K562 (cell line): Measurements from ENCODE around the gene G6PC3. TPM values are rescaled to one million over a fixed set of nuclear protein-coding genes. Genes with fewer than 3 reads are reported as not detected.

ENCODE experiments used
- CHD1 ChIP-seq: fragments of 200-600 bp; sonication (generic); IDR thresholded peaks from one replicate; pipeline ENCODE4 v1.6.1; 2012; ENCODE audit warnings: mild to moderate bottlenecking, moderate library complexity, low read length, inconsistent platforms
- DNMT1 ChIP-seq: fragments of 450-650 bp; IDR thresholded peaks from 2 replicates; pipeline ENCODE4 v1.6.1; 2016; ENCODE audit warnings: antibody characterized with exemption, mild to moderate bottlenecking
- EWSR1 ChIP-seq: fragments of 450-650 bp; IDR thresholded peaks from 2 replicates; pipeline ENCODE4 v1.6.1; 2018; ENCODE audit warnings: borderline replicate concordance, mild to moderate bottlenecking, low read depth, moderate library complexity; ENCODE audit not compliant: partially characterized antibody
- HIVEP1 ChIP-seq: fragments of 250-450 bp; sonication (Bioruptor Pico); IDR thresholded peaks from 2 replicates; pipeline ENCODE4 v1.4.0; 2020; ENCODE audit warnings: mild to moderate bottlenecking
- HMG20A ChIP-seq: fragments of 450-650 bp; formaldehyde crosslinking; conservative IDR thresholded peaks from 2 replicates; pipeline ENCODE4 v1.4.0; 2020; ENCODE audit warnings: mild to moderate bottlenecking, mixed read lengths
- HMG20B ChIP-seq: fragments of 250-450 bp; sonication (Bioruptor Pico); IDR thresholded peaks from 2 replicates; pipeline ENCODE4 v1.5.0; 2021; ENCODE audit warnings: mild to moderate bottlenecking
- JUND ChIP-seq, 2 experiments: IDR thresholded peaks; 2 replicates in 1 of 2; 3 replicates in 1 of 2; pipeline ENCODE4 v1.6.1; 2011; ENCODE audit warnings: borderline replicate concordance in 2 of 2, low read depth in 2 of 2, low read length in 2 of 2, improper control_type of control experiment in 1 of 2, missing biosample characterization in 1 of 2, missing genetic modification characterization in 1 of 2, missing genetic modification reagents in 1 of 2
- KLF1 ChIP-seq: fragments of 450-650 bp; IDR thresholded peaks from 2 replicates; pipeline ENCODE4 v1.6.1; 2016; ENCODE audit warnings: missing genetic modification characterization, missing compliant biosample characterization
- L3MBTL2 ChIP-seq: fragments of 450-650 bp; IDR thresholded peaks from 2 replicates; pipeline ENCODE4 v1.6.1; 2016; ENCODE audit warnings: mild to moderate bottlenecking, moderate library complexity
- MTF1 ChIP-seq: fragments of 250-450 bp; sonication (Bioruptor Pico); IDR thresholded peaks from 2 replicates; pipeline ENCODE4 v1.9.0; 2021; ENCODE audit warnings: moderate library complexity, mild to moderate bottlenecking, inconsistent platforms, borderline replicate concordance
- NBN ChIP-seq: fragments of 450-650 bp; IDR thresholded peaks from 2 replicates; pipeline ENCODE4 v1.6.1; 2016; ENCODE audit warnings: low read depth, mild to moderate bottlenecking
- NFATC3 ChIP-seq: fragments of 450-650 bp; IDR thresholded peaks from 2 replicates; pipeline ENCODE4 v1.6.1; 2017; ENCODE audit warnings: mild to moderate bottlenecking
- RERE ChIP-seq: sonication (generic); formaldehyde crosslinking; IDR thresholded peaks from 2 replicates; pipeline ENCODE4 v1.8.0; 2023; ENCODE audit warnings: missing genetic modification reagents, mild to moderate bottlenecking, borderline replicate concordance
- RNF2 ChIP-seq: sonication (generic); IDR thresholded peaks from 2 replicates; pipeline ENCODE4 v1.6.1; 2016
- SREBF1 ChIP-seq: fragments of 150-350 bp; IDR thresholded peaks from 2 replicates; pipeline ENCODE4 v1.6.1; 2014; ENCODE audit warnings: antibody characterized with exemption, low read depth, low read length, borderline replicate concordance
- ZC3H8 ChIP-seq: fragments of 450-650 bp; IDR thresholded peaks from 2 replicates; pipeline ENCODE4 v1.6.1; 2017
- ZNF174 ChIP-seq: fragments of 250-450 bp; sonication (Bioruptor Pico); IDR thresholded peaks from 2 replicates; pipeline ENCODE4 v1.4.0; 2020; ENCODE audit warnings: mild to moderate bottlenecking
- ZNF512 ChIP-seq: IDR thresholded peaks from 2 replicates; pipeline ENCODE4 v1.6.1; 2016; ENCODE audit warnings: missing genetic modification characterization, missing compliant biosample characterization
- ZNF695 ChIP-seq: fragments of 450-650 bp; formaldehyde crosslinking; IDR thresholded peaks from 2 replicates; pipeline ENCODE4 v1.4.0; 2020; ENCODE audit warnings: mild to moderate bottlenecking, moderate library complexity
- ZNF766 ChIP-seq: fragments of 200-800 bp; sonication (Bioruptor generic); conservative IDR thresholded peaks from 2 replicates; pipeline ENCODE4 v1.6.1; 2016; ENCODE audit warnings: missing genetic modification characterization, missing compliant biosample characterization
- ZSCAN32 ChIP-seq: fragments of 450-650 bp; formaldehyde crosslinking; IDR thresholded peaks from 2 replicates; pipeline ENCODE4 v1.4.0; 2020; ENCODE audit warnings: mild to moderate bottlenecking, moderate library complexity
- polyA plus RNA-seq, 8 experiments: library from polyadenylated mRNA; depleted of rRNA in 4 of 8; stranded (reverse) in 5 of 8; unstranded in 3 of 8; fragments of >200 nt; fragmentation: Nextera tagmentation in 2 of 8; fragmentation: Illumina TruSeq in 1 of 8; extraction: Ambion mirVana in 2 of 8; extraction: Trizol in 1 of 8; gene quantifications; 2 replicates each; pipeline versions ENCODE4 v1.2.1 to v1.2.3, GENCODE V29; 2011 to 2014; ENCODE audit warnings: inconsistent platforms in 1 of 8, missing spikeins in 1 of 8
- total RNA-seq, 7 experiments: library from RNA; depleted of rRNA in 6 of 7; stranded (reverse); fragments of >200 nt in 6 of 7; fragmentation: Illumina TruSeq in 2 of 7; extraction: Trizol in 2 of 7; gene quantifications; 2 replicates each; pipeline versions ENCODE4 v1.2.1 to v1.2.3, GENCODE V29; 2011 to 2021; ENCODE audit warnings: low replicate concordance in 1 of 7

Gene G6PC3
- total and polyA plus RNA-seq, 9 of the 15 experiments (the other 6 are each of a cell fraction or from before 2014, with no cell fraction given), result 10.4 to 57.8 (median 31.1) TPM

- TF ChIP-seq EWSR1 (no peak), ZSCAN32 (no peak), CHD1 (no peak), DNMT1 (no peak), ZC3H8 (no peak), HMG20B (CRISPR knock-in tag) (no peak), MTF1 (CRISPR knock-in tag) (no peak), ZNF174 (CRISPR knock-in tag) (no peak), KLF1 (0 out of 2 replicates have a peak, but pooled peaks have one; percentile 40), ZNF695 (no peak), RERE (CRISPR knock-in tag) (no peak), HMG20A (no peak), ZNF512 (tag) (no peak), SREBF1 (no peak), RNF2 (peak; percentile 89; the same call in 1 of the 2 replicates), NFATC3 (no peak), HIVEP1 (no peak), L3MBTL2 (peak; percentile 60; the same call in 1 of the 2 replicates), ZNF766 (CRISPR knock-in tag) (peak; percentile 68; the same call in 1 of the 2 replicates), JUND (IDR thresholded peaks at IDR 0.05; ENCODE audit: borderline replicate concordance, low read depth, low read length) (no peak), JUND (tag; IDR thresholded peaks at IDR 0.05; ENCODE audit: borderline replicate concordance, low read depth, low read length) (peak; percentile 35; the same call in 2 of the 3 replicates), NBN (peak; percentile 50; the same call in 1 of the 2 replicates)
Measured at GRCh38 chr17:44095647-44096496, 25.3 kb downstream of the G6PC3 start (continued).
